WTC11 (cell line): Measurements from ENCODE around the gene SPATS2. TPM values are rescaled to one million over a fixed set of nuclear protein-coding genes. Genes with fewer than 3 reads are reported as not detected.

Experiments used
- ATAC-seq: fragments of 200-7000 bp; cut with Tn5 transposase; 2 replicates; pipeline ENCODE4 v1.10.0; 2021; ENCODE audit warnings: mild to moderate bottlenecking, moderate library complexity
- CTCF ChIA-PET: fragments of 300-600 bp; sonication (Branson Sonifier 250); formaldehyde crosslinking; loops from one replicate; lab custom pipeline; 2021; ENCODE audit warnings: antibody characterized with exemption; lab: Charles Lee
- POLR2A ChIA-PET: fragments of 350-600 bp; sonication (Branson Sonifier 250); formaldehyde crosslinking; loops from one replicate; lab custom pipeline; 2021; ENCODE audit warnings: antibody characterized with exemption; lab: Charles Lee
- DNase-seq: peaks from one replicate; pipeline ENCODE4 v3.0.0; 2021; ENCODE audit warnings: low spot score
- H3K27ac Mint-ChIP-seq: 2 replicates; pipeline ENCODE4 v1.8.0; 2021; ENCODE audit warnings: mixed read lengths
- H3K27me3 Mint-ChIP-seq: 2 replicates; pipeline ENCODE4 v1.8.0; 2021; ENCODE audit warnings: low read depth, mild to moderate bottlenecking, moderate library complexity, mixed read lengths
- H3K36me3 Mint-ChIP-seq: 2 replicates; pipeline ENCODE4 v1.8.0; 2021; ENCODE audit warnings: mixed read lengths
- H3K4me1 Mint-ChIP-seq: 2 replicates; pipeline ENCODE4 v1.8.0; 2022; ENCODE audit warnings: mixed read lengths
- H3K4me3 Mint-ChIP-seq: 2 replicates; pipeline ENCODE4 v1.8.0; 2021; ENCODE audit warnings: mild to moderate bottlenecking, moderate library complexity, mixed read lengths
- H3K9me3 Mint-ChIP-seq: 2 replicates; pipeline ENCODE4 v1.8.0; 2021; ENCODE audit warnings: mixed read lengths
- CREB1 ChIP-seq: sonication (generic); formaldehyde crosslinking; IDR thresholded peaks from 2 replicates; pipeline ENCODE4 v1.8.0; 2023; ENCODE audit warnings: mild to moderate bottlenecking, missing genetic modification reagents
- CREM ChIP-seq: sonication (generic); formaldehyde crosslinking; IDR thresholded peaks from 2 replicates; pipeline ENCODE4 v1.8.1; 2022; ENCODE audit warnings: mild to moderate bottlenecking, missing genetic modification reagents, moderate library complexity
- E2F1 ChIP-seq: sonication (generic); formaldehyde crosslinking; IDR thresholded peaks from 2 replicates; pipeline ENCODE4 v1.8.0; 2022; ENCODE audit warnings: mild to moderate bottlenecking, missing genetic modification reagents
- ETV6 ChIP-seq: sonication (generic); formaldehyde crosslinking; IDR thresholded peaks from 2 replicates; pipeline ENCODE4 v1.8.1; 2022; ENCODE audit warnings: mild to moderate bottlenecking, missing genetic modification reagents
- FOXP1 ChIP-seq: sonication (generic); formaldehyde crosslinking; IDR thresholded peaks from 2 replicates; pipeline ENCODE4 v1.8.0; 2022; ENCODE audit warnings: missing genetic modification reagents, mild to moderate bottlenecking, moderate library complexity, borderline replicate concordance
- GRHL2 ChIP-seq: fragments of 250-450 bp; sonication (Bioruptor Pico); IDR thresholded peaks from 2 replicates; pipeline ENCODE4 v1.8.0; 2022; ENCODE audit warnings: mild to moderate bottlenecking, moderate library complexity; ENCODE audit not compliant: insufficient replicate concordance, severe bottlenecking
- HMGA2 ChIP-seq: fragments of 250-450 bp; sonication (Bioruptor Pico); IDR thresholded peaks from 2 replicates; pipeline ENCODE4 v1.4.0; 2021; ENCODE audit warnings: mild to moderate bottlenecking, moderate library complexity
- IRF1 ChIP-seq: sonication (generic); formaldehyde crosslinking; IDR thresholded peaks from 2 replicates; pipeline ENCODE4 v1.8.0; 2023; ENCODE audit warnings: missing genetic modification reagents
- JUN ChIP-seq: sonication (generic); formaldehyde crosslinking; IDR thresholded peaks from 2 replicates; pipeline ENCODE4 v1.8.0; 2023; ENCODE audit warnings: mild to moderate bottlenecking, missing genetic modification reagents
- MYBL2 ChIP-seq: sonication (generic); formaldehyde crosslinking; IDR thresholded peaks from 2 replicates; pipeline ENCODE4 v1.8.1; 2023; ENCODE audit warnings: mild to moderate bottlenecking, moderate library complexity, missing genetic modification reagents
- NR2C2 ChIP-seq: sonication (generic); formaldehyde crosslinking; IDR thresholded peaks from 2 replicates; pipeline ENCODE4 v1.8.0; 2022; ENCODE audit warnings: mild to moderate bottlenecking, missing genetic modification reagents
- OVOL2 ChIP-seq: fragments of 250-450 bp; sonication (Bioruptor Pico); IDR thresholded peaks from 2 replicates; pipeline ENCODE4 v1.9.0; 2021; ENCODE audit warnings: mild to moderate bottlenecking, borderline replicate concordance
- PRRX2 ChIP-seq: fragments of 250-450 bp; sonication (Bioruptor Pico); IDR thresholded peaks from 2 replicates; pipeline ENCODE4 v1.8.0; 2021; ENCODE audit warnings: mild to moderate bottlenecking
- TEAD1 ChIP-seq: sonication (generic); formaldehyde crosslinking; IDR thresholded peaks from 2 replicates; pipeline ENCODE4 v1.8.0; 2022; ENCODE audit warnings: mild to moderate bottlenecking, missing genetic modification reagents
- USF1 ChIP-seq: sonication (generic); formaldehyde crosslinking; IDR thresholded peaks from 2 replicates; pipeline ENCODE4 v1.8.0; 2022; ENCODE audit warnings: mild to moderate bottlenecking, missing genetic modification reagents
- ZBTB21 ChIP-seq: sonication (generic); formaldehyde crosslinking; IDR thresholded peaks from 2 replicates; pipeline ENCODE4 v1.8.1; 2023; ENCODE audit warnings: mild to moderate bottlenecking, missing genetic modification reagents, borderline replicate concordance
- ZNF219 ChIP-seq: sonication (generic); formaldehyde crosslinking; IDR thresholded peaks from 2 replicates; pipeline ENCODE4 v1.8.0; 2023; ENCODE audit warnings: missing genetic modification reagents, mild to moderate bottlenecking, borderline replicate concordance
- ZNF532 ChIP-seq: fragments of 250-450 bp; sonication (Bioruptor Pico); IDR thresholded peaks from 2 replicates; pipeline ENCODE4 v1.9.0; 2021; ENCODE audit warnings: mild to moderate bottlenecking, borderline replicate concordance
- ZNF671 ChIP-seq: fragments of 250-450 bp; sonication (Bioruptor Pico); IDR thresholded peaks from 2 replicates; pipeline ENCODE4 v1.8.0; 2021; ENCODE audit warnings: mild to moderate bottlenecking
- ZSCAN18 ChIP-seq: fragments of 250-450 bp; sonication (Bioruptor Pico); IDR thresholded peaks from 2 replicates; pipeline ENCODE4 v2.1.2; 2022; ENCODE audit warnings: mild to moderate bottlenecking, moderate library complexity
- total RNA-seq: library from RNA; stranded (reverse); gene quantifications from 3 replicates; pipeline ENCODE4 v1.2.3, GENCODE V29; 2021
- TF ChIP-seq, protein P1 (sequence below): sonication (generic); formaldehyde crosslinking; IDR thresholded peaks from 2 replicates; pipeline ENCODE4 v1.8.0; 2022; ENCODE audit warnings: mild to moderate bottlenecking, missing genetic modification reagents
- TF ChIP-seq, protein P2 (sequence below): sonication (generic); formaldehyde crosslinking; IDR thresholded peaks from 2 replicates; pipeline ENCODE4 v1.8.1; 2023; ENCODE audit warnings: mild to moderate bottlenecking, missing genetic modification reagents
- TF ChIP-seq, protein P3 (sequence below): fragments of 250-450 bp; sonication (Bioruptor Pico); conservative IDR thresholded peaks from 2 replicates; pipeline ENCODE4 v1.9.0; 2021; ENCODE audit warnings: mild to moderate bottlenecking

The SPATS2 gene
- total RNA-seq, 1 experiment from 2014 or later: 25.9 TPM

- Mint-ChIP-seq H3K36me3 (no peaks in the 10 kb centered on the region; the same call in 1 of the 2 replicates), H3K4me1 (peaks cover 8% of the 10 kb centered on the region; the same call in 1 of the 2 replicates), H3K27ac (no peak overlapping the region), H3K4me3 (no peak overlapping the region), H3K27me3 (no peaks in the 10 kb centered on the region), H3K9me3 (no peaks in the 10 kb centered on the region)
- no peak for DNase-seq
- CTCF ChIA-PET: interaction anchor here (0.9 kb wide), 1 partner anchor 46 kb away, joined by 3 read pairs; no protein-coding TSS in a partner anchor
- POLR2A ChIA-PET: no interaction called here
- ATAC-seq: no peak
- TF ChIP-seq HMGA2 (CRISPR knock-in tag): no peak
- no peak for TF ChIP-seq JUN (CRISPR knock-in tag)
- no peak for TF ChIP-seq GRHL2 (CRISPR knock-in tag)
- TF ChIP-seq CREM (CRISPR knock-in tag): no peak
- no peak for TF ChIP-seq USF1 (CRISPR knock-in tag)
- TF ChIP-seq, protein P1, sequence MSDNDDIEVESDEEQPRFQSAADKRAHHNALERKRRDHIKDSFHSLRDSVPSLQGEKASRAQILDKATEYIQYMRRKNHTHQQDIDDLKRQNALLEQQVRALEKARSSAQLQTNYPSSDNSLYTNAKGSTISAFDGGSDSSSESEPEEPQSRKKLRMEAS: no peak
- no peak for TF ChIP-seq ZSCAN18 (CRISPR knock-in tag)
- TF ChIP-seq, protein P2, sequence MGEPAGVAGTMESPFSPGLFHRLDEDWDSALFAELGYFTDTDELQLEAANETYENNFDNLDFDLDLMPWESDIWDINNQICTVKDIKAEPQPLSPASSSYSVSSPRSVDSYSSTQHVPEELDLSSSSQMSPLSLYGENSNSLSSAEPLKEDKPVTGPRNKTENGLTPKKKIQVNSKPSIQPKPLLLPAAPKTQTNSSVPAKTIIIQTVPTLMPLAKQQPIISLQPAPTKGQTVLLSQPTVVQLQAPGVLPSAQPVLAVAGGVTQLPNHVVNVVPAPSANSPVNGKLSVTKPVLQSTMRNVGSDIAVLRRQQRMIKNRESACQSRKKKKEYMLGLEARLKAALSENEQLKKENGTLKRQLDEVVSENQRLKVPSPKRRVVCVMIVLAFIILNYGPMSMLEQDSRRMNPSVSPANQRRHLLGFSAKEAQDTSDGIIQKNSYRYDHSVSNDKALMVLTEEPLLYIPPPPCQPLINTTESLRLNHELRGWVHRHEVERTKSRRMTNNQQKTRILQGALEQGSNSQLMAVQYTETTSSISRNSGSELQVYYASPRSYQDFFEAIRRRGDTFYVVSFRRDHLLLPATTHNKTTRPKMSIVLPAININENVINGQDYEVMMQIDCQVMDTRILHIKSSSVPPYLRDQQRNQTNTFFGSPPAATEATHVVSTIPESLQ: no peak
- no peak for TF ChIP-seq IRF1 (CRISPR knock-in tag)
- TF ChIP-seq MYBL2 (CRISPR knock-in tag): no peak
- no peak for TF ChIP-seq E2F1 (CRISPR knock-in tag)
- TF ChIP-seq NR2C2 (CRISPR knock-in tag): no peak
- TF ChIP-seq CREB1: no peak
- TF ChIP-seq ZNF532: no peak
- no peak for TF ChIP-seq ZNF671 (CRISPR knock-in tag)
These were observed 37.7 kb downstream of the SPATS2 start for GRCh38 chr12:49404956-49405355.

- ChIA-PET CTCF (no interaction called here), POLR2A (no interaction called here)
- no peak for TF ChIP-seq USF1 (CRISPR knock-in tag)
- no peak for TF ChIP-seq ZNF671 (CRISPR knock-in tag)
- no peak for TF ChIP-seq ETV6 (CRISPR knock-in tag)
- TF ChIP-seq PRRX2 (CRISPR knock-in tag): no peak
- TF ChIP-seq ZNF219 (CRISPR knock-in tag): no peak
- no peak for TF ChIP-seq ZBTB21 (CRISPR knock-in tag)
- TF ChIP-seq FOXP1: no peak
- TF ChIP-seq TEAD1 (CRISPR knock-in tag): no peak
- TF ChIP-seq, protein P3, sequence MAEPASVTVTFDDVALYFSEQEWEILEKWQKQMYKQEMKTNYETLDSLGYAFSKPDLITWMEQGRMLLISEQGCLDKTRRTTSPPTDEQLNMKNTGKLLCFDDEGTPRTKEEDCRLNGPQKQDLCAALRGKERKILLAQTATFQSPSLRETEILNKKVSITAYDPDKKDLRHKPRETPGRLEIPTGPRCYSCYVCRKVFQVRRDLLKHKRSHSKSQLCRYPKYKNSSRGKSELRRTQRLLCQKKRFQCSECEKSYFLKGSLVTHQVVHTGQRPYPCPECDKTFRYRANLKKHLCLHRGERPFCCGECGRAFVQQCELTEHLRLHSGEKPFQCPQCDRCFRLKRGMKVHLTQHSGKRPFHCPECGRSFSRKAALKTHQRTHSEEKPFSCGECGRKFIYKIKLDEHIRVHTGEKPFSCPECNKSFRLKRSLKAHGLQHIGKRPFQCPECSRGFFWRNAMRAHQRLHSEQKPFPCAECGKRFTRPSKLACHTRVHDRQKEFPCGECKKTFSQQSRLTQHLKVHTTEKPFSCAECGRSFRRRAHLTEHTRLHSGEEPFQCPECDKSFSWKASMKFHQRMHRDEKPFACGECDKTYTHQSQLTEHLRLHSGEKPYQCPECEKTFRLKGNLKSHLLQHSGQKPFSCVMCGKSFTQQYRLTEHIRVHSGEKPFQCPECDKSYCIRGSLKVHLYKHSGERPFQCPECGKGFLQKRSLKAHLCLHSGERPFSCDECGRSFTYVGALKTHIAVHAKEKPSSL (CRISPR knock-in tag): no peak
- TF ChIP-seq OVOL2 (CRISPR knock-in tag): no peak
- Mint-ChIP-seq H3K4me3 (no peak overlapping the region), H3K27ac (no peak overlapping the region), H3K9me3 (no peaks in the 10 kb centered on the region), H3K27me3 (no peaks in the 10 kb centered on the region), H3K36me3 (no peaks in the 10 kb centered on the region; the same call in 1 of the 2 replicates), H3K4me1 (peaks cover 6% of the 10 kb centered on the region)
- DNase-seq (no peak), ATAC-seq (no peak)
These were observed 43.6 kb downstream of the SPATS2 start for GRCh38 chr12:49410818-49411217.
